Vagina (tissue), 2 donors: ENCODE data around the gene EPSTI1.

Experiments used
- POLR2A ChIP-seq, 2 donors: fragments of 450-650 bp; IDR thresholded peaks; one replicate each; pipeline ENCODE4 v1.6.1; 2017; ENCODE audit warnings: antibody characterized with exemption in 2 of 2, mild to moderate bottlenecking in 2 of 2, moderate library complexity in 2 of 2
- POLR2AphosphoS5 ChIP-seq, 2 donors: sonication (generic); formaldehyde crosslinking; IDR thresholded peaks; one replicate each; pipeline ENCODE4 v1.9.0; 2017; ENCODE audit warnings: antibody characterized with exemption in 2 of 2, mild to moderate bottlenecking in 2 of 2, low read depth in 1 of 2; ENCODE audit not compliant: insufficient read depth in 1 of 2
- TF ChIP-seq, protein P1 (sequence below), 3 experiments: fragments of 450-650 bp in 2 of 3; fragments of 200-600 bp in 1 of 3; sonication (generic) in 1 of 3; IDR thresholded peaks; one replicate each; pipeline ENCODE4 v1.5.1; 2017 to 2019; ENCODE audit warnings: antibody characterized with exemption in 3 of 3, mild to moderate bottlenecking in 2 of 3, moderate library complexity in 2 of 3

DNA sequence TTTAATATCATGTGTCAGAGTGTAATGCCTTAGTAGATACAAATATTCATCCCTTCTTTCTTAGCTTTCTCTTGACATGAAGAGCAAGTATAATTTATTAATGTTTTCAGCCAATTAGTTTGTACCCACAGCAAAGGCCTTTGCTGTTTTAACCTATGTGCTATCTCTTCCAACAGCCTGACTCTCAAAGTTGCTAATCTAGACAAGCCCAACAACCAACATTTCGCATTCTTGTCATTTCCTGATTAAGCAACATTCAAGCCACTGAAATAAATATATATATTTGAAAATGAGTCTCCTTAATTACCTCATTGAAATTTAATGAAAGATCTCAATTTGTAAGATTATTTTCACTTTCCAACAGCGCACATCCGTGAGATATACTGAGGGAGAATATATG lies 18.5 kb downstream of the EPSTI1 start:
- TF ChIP-seq, protein P1, sequence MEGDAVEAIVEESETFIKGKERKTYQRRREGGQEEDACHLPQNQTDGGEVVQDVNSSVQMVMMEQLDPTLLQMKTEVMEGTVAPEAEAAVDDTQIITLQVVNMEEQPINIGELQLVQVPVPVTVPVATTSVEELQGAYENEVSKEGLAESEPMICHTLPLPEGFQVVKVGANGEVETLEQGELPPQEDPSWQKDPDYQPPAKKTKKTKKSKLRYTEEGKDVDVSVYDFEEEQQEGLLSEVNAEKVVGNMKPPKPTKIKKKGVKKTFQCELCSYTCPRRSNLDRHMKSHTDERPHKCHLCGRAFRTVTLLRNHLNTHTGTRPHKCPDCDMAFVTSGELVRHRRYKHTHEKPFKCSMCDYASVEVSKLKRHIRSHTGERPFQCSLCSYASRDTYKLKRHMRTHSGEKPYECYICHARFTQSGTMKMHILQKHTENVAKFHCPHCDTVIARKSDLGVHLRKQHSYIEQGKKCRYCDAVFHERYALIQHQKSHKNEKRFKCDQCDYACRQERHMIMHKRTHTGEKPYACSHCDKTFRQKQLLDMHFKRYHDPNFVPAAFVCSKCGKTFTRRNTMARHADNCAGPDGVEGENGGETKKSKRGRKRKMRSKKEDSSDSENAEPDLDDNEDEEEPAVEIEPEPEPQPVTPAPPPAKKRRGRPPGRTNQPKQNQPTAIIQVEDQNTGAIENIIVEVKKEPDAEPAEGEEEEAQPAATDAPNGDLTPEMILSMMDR (IDR thresholded peaks at IDR 0.05): no peak
- no peak for TF ChIP-seq POLR2AphosphoS5 (IDR thresholded peaks at IDR 0.05; ENCODE audit: insufficient read depth in 1 of 2, low read depth in 1 of 2)
- TF ChIP-seq POLR2A (IDR thresholded peaks at IDR 0.05): no peak
